Erythroblast (primary cell): ENCODE data around the gene MADD.

ENCODE experiments used
- GATA1 ChIP-seq: IDR thresholded peaks from 2 replicates; pipeline ENCODE4 v1.6.1; 2011; ENCODE audit warnings: low read depth, mild to moderate bottlenecking, control low read depth, low read length, moderate library complexity
- POLR2A ChIP-seq: IDR thresholded peaks from 2 replicates; pipeline ENCODE4 v1.6.1; 2011; ENCODE audit warnings: mild to moderate bottlenecking, low read length

DNA sequence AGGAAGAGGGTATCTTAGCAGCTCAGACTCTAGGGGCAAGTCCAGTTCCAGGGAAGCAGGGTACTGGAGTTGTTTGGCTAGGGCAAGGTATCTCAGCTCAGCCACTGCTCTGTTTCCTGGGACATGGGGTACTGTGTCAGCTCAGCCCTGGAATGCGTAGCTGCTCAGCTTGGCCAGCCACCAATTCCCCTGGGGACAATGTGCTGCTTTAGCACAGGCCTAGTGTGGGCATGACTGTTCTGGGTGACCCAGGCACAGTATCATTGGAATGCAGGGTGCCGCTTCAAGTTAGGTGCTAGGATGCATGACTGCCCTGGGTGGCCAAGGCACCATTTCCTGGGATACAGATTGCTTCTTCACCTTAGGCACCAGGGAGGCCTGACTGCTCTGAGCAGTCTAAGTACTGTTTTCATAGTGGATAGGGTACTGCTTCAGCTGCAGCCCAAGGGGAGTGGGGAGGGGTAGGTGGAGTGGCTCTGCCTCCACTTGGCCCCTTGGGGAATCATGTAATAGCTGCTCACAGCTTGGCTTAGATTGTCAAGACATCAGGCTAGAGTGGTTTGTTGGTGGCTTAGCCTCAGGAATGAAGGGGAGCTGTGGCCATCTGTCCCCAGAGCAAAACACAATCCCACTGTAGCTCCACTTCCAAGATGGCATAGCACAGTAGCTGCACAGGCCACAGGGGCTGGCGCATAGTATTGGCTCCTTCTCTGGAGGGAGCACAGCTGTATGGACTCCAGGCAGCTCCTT, 36.0 kb downstream of the MADD start:
- no peak for TF ChIP-seq POLR2A
- TF ChIP-seq GATA1: no peak
